ENCODE measurements around the gene CCNF. TPM values are rescaled to one million over a fixed set of nuclear protein-coding genes. Genes with fewer than 3 reads are reported as not detected.

CCNF gene
- total RNA-seq, 1 donor from 2014 or later = 36.0 TPM

- H3K27ac Mint-ChIP-seq = no peak overlapping the region
- H3K27me3 Mint-ChIP-seq = no peaks in the 10 kb centered on the region
- DNase-seq (ENCODE audit: extremely low spot score, unreplicated experiment) = no peak
Observed at GRCh38 chr16:2489581-2489980, 60.3 kb downstream of the CCNF start.

DNA sequence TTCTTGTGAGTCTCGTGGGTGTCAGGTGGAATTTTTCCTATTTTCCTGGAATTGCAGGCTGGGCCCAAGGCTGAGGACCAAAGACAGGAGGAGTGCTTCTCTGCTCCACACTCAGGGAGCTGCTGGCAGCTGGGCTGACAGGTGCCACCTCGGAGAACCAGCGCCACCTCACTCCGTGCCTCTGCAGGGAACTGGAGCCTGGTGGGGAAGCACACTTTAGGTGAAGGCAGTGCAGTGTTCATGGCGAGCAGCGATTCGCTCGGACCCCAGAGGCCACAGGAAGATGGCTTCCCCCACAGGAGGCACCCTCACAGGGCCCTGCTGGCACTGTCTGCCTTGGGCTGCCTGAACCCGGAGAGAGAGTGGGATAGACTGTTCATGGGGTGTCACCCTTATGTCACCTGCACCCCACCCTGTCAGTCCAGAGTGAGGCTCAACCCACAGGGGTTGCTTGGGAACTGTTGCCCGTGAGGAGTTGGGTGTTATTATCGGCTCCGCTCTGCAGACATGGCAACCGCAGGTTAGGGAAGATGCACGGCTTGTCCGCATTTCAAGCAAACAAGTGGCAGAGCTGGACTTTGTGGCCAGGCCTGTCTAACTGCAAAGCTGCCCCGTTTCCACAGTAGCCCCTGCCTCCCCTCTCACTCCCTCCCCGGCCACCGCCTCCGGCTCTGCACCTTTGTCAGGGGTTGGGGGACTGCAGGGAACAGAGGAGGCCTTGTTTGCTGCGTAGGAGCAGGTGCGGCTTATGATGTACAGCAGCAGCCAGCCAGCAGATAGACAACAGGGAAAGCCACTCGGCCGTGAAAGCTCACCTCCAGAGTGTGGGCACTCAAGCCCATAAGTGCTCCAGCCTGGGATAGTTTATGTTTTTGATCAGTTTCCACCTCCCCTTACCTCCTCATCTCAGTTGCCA lies 61.2 kb downstream of the CCNF start:
- Mint-ChIP-seq H3K9me3 (no peaks in the 10 kb centered on the region), H3K36me3 (no peaks in the 10 kb centered on the region), H3K27ac (no peak overlapping the region), H3K27me3 (no peaks in the 10 kb centered on the region), H3K4me3 (no peak overlapping the region), H3K4me1 (ENCODE audit: unreplicated experiment) (peaks cover 11% of the 10 kb centered on the region)
- TF ChIP-seq CTCF (conservative IDR thresholded peaks at IDR 0.05) = no peak
- DNase-seq (ENCODE audit: extremely low spot score, unreplicated experiment) = no peak

More at GRCh38 chr16:2489581-2489980, 60.3 kb downstream of the CCNF start:
- Mint-ChIP-seq H3K4me1 (ENCODE audit: unreplicated experiment) (peaks cover 20% of the 10 kb centered on the region), H3K36me3 (no peaks in the 10 kb centered on the region), H3K4me3 (no peak overlapping the region), H3K9me3 (no peaks in the 10 kb centered on the region)
- TF ChIP-seq CTCF (conservative IDR thresholded peaks at IDR 0.05) = no peak

- peaks cover 8% of the 10 kb centered on the region for H3K4me1 Mint-ChIP-seq (ENCODE audit: unreplicated experiment)
- no peaks in the 10 kb centered on the region for H3K9me3 Mint-ChIP-seq
- no peaks in the 10 kb centered on the region for H3K27me3 Mint-ChIP-seq
- no peaks in the 10 kb centered on the region for H3K36me3 Mint-ChIP-seq
- no peak overlapping the region for H3K4me3 Mint-ChIP-seq
- no peak for TF ChIP-seq CTCF (conservative IDR thresholded peaks at IDR 0.05)
- H3K27ac Mint-ChIP-seq = no peak overlapping the region
- no peak for DNase-seq (ENCODE audit: extremely low spot score, unreplicated experiment)
Observed at GRCh38 chr16:2492292-2492691, 63.0 kb downstream of the CCNF start.

- H3K9me3 Mint-ChIP-seq = no peaks in the 10 kb centered on the region
Observed at GRCh38 chr16:2493605-2494004, 64.4 kb downstream of the CCNF start.

DNA sequence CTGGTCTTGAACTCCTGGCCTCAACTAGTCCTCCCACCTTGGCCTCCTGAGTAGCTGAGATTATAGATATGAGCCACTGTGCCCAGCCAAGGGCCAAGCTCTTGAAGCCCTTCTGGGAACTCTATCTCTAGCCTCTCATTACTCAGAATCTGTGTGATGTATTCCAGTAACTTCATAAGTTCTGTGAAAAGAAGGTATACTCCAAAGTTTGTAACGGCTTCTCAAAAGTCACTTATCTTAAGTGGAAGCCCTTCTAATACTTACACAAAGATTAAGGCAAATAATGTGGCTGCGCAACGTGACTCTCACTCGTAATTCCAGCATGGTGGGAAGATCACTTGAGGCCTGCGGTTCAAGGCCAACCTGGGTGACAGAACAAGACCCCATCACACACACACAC lies 65.4 kb downstream of the CCNF start:
- no peak overlapping the region for H3K4me3 Mint-ChIP-seq
- no peak for DNase-seq (ENCODE audit: extremely low spot score, unreplicated experiment)
- H3K9me3 Mint-ChIP-seq = no peaks in the 10 kb centered on the region
- H3K27me3 Mint-ChIP-seq = no peaks in the 10 kb centered on the region
- peaks cover 10% of the 10 kb centered on the region for H3K4me1 Mint-ChIP-seq (ENCODE audit: unreplicated experiment)
- no peaks in the 10 kb centered on the region for H3K36me3 Mint-ChIP-seq
- H3K27ac Mint-ChIP-seq = no peak overlapping the region
- no peak for TF ChIP-seq CTCF (conservative IDR thresholded peaks at IDR 0.05)

More at GRCh38 chr16:2493605-2494004, 64.4 kb downstream of the CCNF start:
- Mint-ChIP-seq H3K27me3 (no peaks in the 10 kb centered on the region), H3K4me3 (no peak overlapping the region), H3K36me3 (no peaks in the 10 kb centered on the region), H3K4me1 (ENCODE audit: unreplicated experiment) (peaks cover 10% of the 10 kb centered on the region), H3K27ac (no peak overlapping the region)
- TF ChIP-seq CTCF (conservative IDR thresholded peaks at IDR 0.05) = no peak
- DNase-seq (ENCODE audit: extremely low spot score, unreplicated experiment) = no peak
